Fibroblast of lung (primary cell): Measurements from ENCODE around the gene POLR1B.

Source experiments
- EZH2 ChIP-seq: IDR thresholded peaks from 2 replicates; pipeline ENCODE4 v1.5.1; 2012; ENCODE audit warnings: low read length, control low read depth, mild to moderate bottlenecking; ENCODE audit errors: missing control alignments
- TF ChIP-seq, protein P1 (sequence below), 2 donors: IDR thresholded peaks in 1 of 2; conservative IDR thresholded peaks in 1 of 2; 1 replicate in 1 of 2; 2 replicates in 1 of 2; pipeline ENCODE4 v1.5.1; 2011 to 2012; ENCODE audit warnings: low read length in 2 of 2, control low read depth in 1 of 2, inconsistent platforms in 1 of 2, low read depth in 1 of 2, mild to moderate bottlenecking in 1 of 2

DNA sequence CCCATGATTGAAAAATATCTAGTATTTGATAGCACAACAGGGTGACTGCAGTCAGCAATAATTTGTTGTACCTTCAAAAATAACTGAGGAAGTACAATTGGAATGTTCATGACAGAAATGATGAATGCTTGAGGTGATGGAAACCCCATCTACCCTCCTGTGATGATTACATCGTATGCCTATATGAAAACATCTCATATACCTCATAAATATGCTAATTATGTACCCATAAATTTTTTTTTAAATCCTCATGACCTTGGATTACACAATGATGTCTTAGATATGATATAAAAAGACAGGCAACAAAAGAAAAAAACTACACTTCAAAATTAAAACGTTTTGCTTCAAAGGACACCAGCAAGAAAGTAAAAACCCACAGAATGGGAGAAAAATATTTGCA, 1.4 kb upstream of the POLR1B start:
- TF ChIP-seq, protein P1, sequence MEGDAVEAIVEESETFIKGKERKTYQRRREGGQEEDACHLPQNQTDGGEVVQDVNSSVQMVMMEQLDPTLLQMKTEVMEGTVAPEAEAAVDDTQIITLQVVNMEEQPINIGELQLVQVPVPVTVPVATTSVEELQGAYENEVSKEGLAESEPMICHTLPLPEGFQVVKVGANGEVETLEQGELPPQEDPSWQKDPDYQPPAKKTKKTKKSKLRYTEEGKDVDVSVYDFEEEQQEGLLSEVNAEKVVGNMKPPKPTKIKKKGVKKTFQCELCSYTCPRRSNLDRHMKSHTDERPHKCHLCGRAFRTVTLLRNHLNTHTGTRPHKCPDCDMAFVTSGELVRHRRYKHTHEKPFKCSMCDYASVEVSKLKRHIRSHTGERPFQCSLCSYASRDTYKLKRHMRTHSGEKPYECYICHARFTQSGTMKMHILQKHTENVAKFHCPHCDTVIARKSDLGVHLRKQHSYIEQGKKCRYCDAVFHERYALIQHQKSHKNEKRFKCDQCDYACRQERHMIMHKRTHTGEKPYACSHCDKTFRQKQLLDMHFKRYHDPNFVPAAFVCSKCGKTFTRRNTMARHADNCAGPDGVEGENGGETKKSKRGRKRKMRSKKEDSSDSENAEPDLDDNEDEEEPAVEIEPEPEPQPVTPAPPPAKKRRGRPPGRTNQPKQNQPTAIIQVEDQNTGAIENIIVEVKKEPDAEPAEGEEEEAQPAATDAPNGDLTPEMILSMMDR (conservative IDR thresholded peaks at IDR 0.05 in 1 of 2, IDR thresholded peaks at IDR 0.05 in 1 of 2; ENCODE audit: low read depth in 1 of 2, low read length in 2 of 2): no peak
- no peak for TF ChIP-seq EZH2
